Activated B cell treated with CpG ODN at 0.5 μM for 24 hours (primary cell): ENCODE results near the gene PARK7. TPM values are rescaled to one million over a fixed set of nuclear protein-coding genes. Genes with fewer than 3 reads are reported as not detected.

Experiments
- ATAC-seq: fragments of 200-7000 bp; cut with Tn5 transposase; one replicate; pipeline ENCODE4 v1.10.0; 2021; ENCODE audit warnings: low read depth, mild to moderate bottlenecking, moderate library complexity
- CTCF ChIA-PET: fragments of 350-600 bp; sonication (Branson Sonifier 250); formaldehyde crosslinking; loops from one replicate; lab custom pipeline; 2021; ENCODE audit warnings: antibody characterized with exemption; lab: Charles Lee
- POLR2A ChIA-PET: fragments of 350-600 bp; sonication (Branson Sonifier 250); formaldehyde crosslinking; loops from one replicate; lab custom pipeline; 2021; ENCODE audit warnings: antibody characterized with exemption; lab: Charles Lee
- DNase-seq: peaks from one replicate; pipeline ENCODE4 v3.0.0; 2022
- H3K27ac Mint-ChIP-seq: one replicate; pipeline ENCODE4 v1.8.0; 2020; ENCODE audit warnings: mixed read lengths
- H3K27me3 Mint-ChIP-seq: one replicate; pipeline ENCODE4 v1.8.0; 2021; ENCODE audit warnings: mixed read lengths
- H3K36me3 Mint-ChIP-seq: one replicate; pipeline ENCODE4 v1.8.0; 2021; ENCODE audit warnings: low read depth, mixed read lengths
- H3K4me1 Mint-ChIP-seq: one replicate; pipeline ENCODE4 v1.8.0; 2021; ENCODE audit warnings: mixed read lengths
- H3K4me3 Mint-ChIP-seq: one replicate; pipeline ENCODE4 v1.8.0; 2020; ENCODE audit warnings: mild to moderate bottlenecking, mixed read lengths
- H3K9me3 Mint-ChIP-seq: one replicate; pipeline ENCODE4 v1.8.0; 2020; ENCODE audit warnings: mixed read lengths
- CTCF ChIP-seq: fragments of 200-600 bp; IDR thresholded peaks from one replicate; pipeline ENCODE4 v1.8.0; 2022; ENCODE audit warnings: antibody characterized with exemption, mild to moderate bottlenecking
- intact Hi-C: fragments of 100-400 bp; cut with micrococcal nuclease; formaldehyde crosslinking; loops from one replicate; pipeline ENCODE4 v1.15.1; 2024
- total RNA-seq: library from RNA; stranded (reverse); gene quantifications from 2 replicates; pipeline ENCODE4 v1.2.3, GENCODE V29; 2022

The PARK7 gene
- total RNA-seq, 1 donor from 2014 or later, result 242 TPM

- DNase-seq (no peak), ATAC-seq (peak; percentile 45)
- Mint-ChIP-seq H3K27me3 (peaks cover 17% of the 10 kb centered on the region), H3K27ac (no peak overlapping the region), H3K4me3 (no peak overlapping the region), H3K36me3 (no peaks in the 10 kb centered on the region), H3K4me1 (peaks cover 3% of the 10 kb centered on the region), H3K9me3 (no peaks in the 10 kb centered on the region)
- no peak for TF ChIP-seq CTCF
- ChIA-PET POLR2A (interaction anchor here (0.6 kb wide), 1 partner anchor 837 kb away, joined by 3 read pairs; no protein-coding TSS in a partner anchor), CTCF (interaction anchor here (0.8 to 7.2 kb wide), 15 partner anchors 9 to 844 kb away, joined by 3 to 83 read pairs (median 8); no protein-coding TSS in a partner anchor)
- intact Hi-C loops, result loop anchor here (1.0 to 2.0 kb wide), 5 partner anchors 32 to 834 kb away; no protein-coding TSS in a partner anchor
Observed at GRCh38 chr1:8015036-8015808, 53.7 kb downstream of the PARK7 start.

- H3K4me1 Mint-ChIP-seq, result peaks cover 3% of the 10 kb centered on the region
- intact Hi-C loops, result loop anchor here (1.0 to 2.0 kb wide), 5 partner anchors 33 to 833 kb away; no protein-coding TSS in a partner anchor
- H3K4me3 Mint-ChIP-seq, result no peak overlapping the region
- POLR2A ChIA-PET, result no interaction called here
- H3K27ac Mint-ChIP-seq, result no peak overlapping the region
- no peak for TF ChIP-seq CTCF
- no peaks in the 10 kb centered on the region for H3K9me3 Mint-ChIP-seq
- CTCF ChIA-PET, result interaction anchor here (1.3 to 7.2 kb wide), 11 partner anchors 8 to 840 kb away, joined by 3 to 83 read pairs (median 8); no protein-coding TSS in a partner anchor
- no peaks in the 10 kb centered on the region for H3K36me3 Mint-ChIP-seq
- ATAC-seq, result no peak
- H3K27me3 Mint-ChIP-seq, result peaks cover 17% of the 10 kb centered on the region
- DNase-seq, result no peak
Observed at GRCh38 chr1:8015809-8016165, 54.3 kb downstream of the PARK7 start.

- CTCF ChIA-PET, result interaction anchor here (0.6 to 7.2 kb wide), 11 partner anchors 8 to 834 kb away, joined by 3 to 83 read pairs (median 8); no protein-coding TSS in a partner anchor
- no peaks in the 10 kb centered on the region for H3K9me3 Mint-ChIP-seq
- H3K4me1 Mint-ChIP-seq, result peaks cover 3% of the 10 kb centered on the region
- no peak overlapping the region for H3K27ac Mint-ChIP-seq
- H3K27me3 Mint-ChIP-seq, result peaks cover 17% of the 10 kb centered on the region
- no peak for DNase-seq
- no peak overlapping the region for H3K4me3 Mint-ChIP-seq
- intact Hi-C loops, result no loop called here
- no peaks in the 10 kb centered on the region for H3K36me3 Mint-ChIP-seq
- no peak for TF ChIP-seq CTCF
- POLR2A ChIA-PET, result no interaction called here
- ATAC-seq, result no peak
Observed at GRCh38 chr1:8016210-8016894, 54.8 kb downstream of the PARK7 start.

- Mint-ChIP-seq H3K27ac (no peak overlapping the region), H3K4me3 (no peak overlapping the region), H3K4me1 (peaks cover 3% of the 10 kb centered on the region), H3K27me3 (peaks cover 17% of the 10 kb centered on the region), H3K9me3 (no peaks in the 10 kb centered on the region), H3K36me3 (no peaks in the 10 kb centered on the region)
- DNase-seq, result no peak
- ATAC-seq, result no peak
- CTCF ChIA-PET, result interaction anchor here (0.6 to 7.2 kb wide), 7 partner anchors 9 to 709 kb away, joined by 3 to 83 read pairs (median 4); no protein-coding TSS in a partner anchor
- intact Hi-C loops, result no loop called here
- TF ChIP-seq CTCF, result no peak
- POLR2A ChIA-PET, result no interaction called here
Observed at GRCh38 chr1:8016895-8017241, 55.4 kb downstream of the PARK7 start.
